HS-5 (cell line): ENCODE measurements around the gene NCS1.

Source experiments
- DNase-seq: peaks from one replicate; pipeline ENCODE4 v3.0.0-alpha.2; 2012; ENCODE audit warnings: low read depth

Gene NCS1

DNA sequence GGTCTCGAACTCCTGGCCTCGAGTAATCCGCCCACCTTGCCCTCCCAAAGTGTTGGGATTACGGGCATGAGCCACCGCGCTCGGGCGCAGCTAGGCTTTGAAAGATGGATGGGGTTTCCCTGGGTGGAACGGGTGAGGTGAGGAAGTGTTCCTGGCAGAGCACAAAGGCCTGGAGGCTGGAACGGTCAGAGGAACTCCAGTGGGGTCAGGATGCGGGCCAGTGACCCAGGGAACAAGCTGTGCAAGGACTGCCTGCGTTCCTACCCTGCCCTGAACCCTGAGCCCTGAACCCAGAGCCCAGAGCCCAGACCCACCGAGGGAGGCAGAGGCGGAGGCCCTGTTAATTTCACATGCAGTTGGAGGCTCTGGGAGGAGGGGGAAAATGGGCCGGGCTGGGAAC, 23.4 kb downstream of the NCS1 start:
- no peak for DNase-seq

DNA sequence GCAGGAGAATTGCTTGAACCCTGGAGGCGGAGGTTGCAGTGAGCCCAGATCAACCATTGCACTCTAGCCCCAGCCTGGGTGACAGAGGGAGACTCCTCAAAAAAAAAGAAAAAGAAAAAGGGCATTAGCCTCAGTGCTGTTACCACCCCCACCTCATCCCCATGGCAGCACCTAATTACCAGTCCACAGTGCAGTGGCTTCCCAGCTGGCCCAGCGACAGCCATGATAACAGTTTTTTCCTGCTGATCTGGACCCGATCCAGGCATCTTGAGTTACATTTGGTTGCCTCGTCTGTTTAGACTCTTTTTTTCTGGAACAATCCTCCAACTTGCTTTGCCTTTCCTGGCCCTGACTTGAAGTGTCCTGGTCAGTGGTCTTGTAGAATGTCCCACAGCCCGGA, 24.4 kb downstream of the NCS1 start:
- DNase-seq, result no peak

DNA sequence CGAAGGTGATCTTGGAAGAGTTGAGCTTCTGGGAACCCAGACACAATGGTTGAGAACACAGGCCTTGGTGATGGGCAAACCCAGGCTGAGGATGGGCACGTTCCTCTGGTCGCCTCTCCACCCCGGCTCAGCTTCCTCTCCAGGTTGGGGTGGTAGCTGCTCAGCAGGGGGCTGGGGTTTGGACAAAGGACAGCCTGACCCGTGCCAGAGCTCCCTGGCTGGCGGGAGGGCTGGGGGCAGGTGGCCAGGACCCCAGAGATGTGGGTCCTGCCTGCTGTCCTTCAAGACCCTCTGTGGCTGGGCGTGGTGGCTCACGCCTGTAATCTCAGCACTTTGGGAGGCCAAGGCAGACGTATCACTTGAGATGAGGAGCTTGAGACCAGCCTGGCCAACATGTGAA, 25.2 kb downstream of the NCS1 start:
- no peak for DNase-seq

DNA sequence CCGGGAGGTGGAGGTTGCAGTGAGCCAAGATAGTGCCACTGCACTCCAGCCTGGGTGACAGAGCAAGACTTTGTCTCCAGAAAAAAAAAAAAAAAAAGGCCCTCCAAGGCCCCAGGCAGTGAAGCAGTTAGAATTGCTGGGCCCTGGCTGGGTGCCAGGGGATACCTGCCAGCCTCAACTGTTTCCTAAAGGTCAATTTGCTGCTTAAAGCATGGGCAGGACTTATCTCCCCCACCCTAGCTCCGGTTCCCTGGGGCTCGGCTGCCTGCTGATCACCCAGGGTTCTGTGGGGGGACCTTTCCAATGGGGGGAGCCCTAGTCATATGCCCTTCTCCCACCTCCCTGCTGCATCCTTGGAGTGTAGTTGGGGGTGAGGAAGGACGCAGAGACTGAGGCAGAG, 25.7 kb downstream of the NCS1 start:
- DNase-seq, result no peak

DNA sequence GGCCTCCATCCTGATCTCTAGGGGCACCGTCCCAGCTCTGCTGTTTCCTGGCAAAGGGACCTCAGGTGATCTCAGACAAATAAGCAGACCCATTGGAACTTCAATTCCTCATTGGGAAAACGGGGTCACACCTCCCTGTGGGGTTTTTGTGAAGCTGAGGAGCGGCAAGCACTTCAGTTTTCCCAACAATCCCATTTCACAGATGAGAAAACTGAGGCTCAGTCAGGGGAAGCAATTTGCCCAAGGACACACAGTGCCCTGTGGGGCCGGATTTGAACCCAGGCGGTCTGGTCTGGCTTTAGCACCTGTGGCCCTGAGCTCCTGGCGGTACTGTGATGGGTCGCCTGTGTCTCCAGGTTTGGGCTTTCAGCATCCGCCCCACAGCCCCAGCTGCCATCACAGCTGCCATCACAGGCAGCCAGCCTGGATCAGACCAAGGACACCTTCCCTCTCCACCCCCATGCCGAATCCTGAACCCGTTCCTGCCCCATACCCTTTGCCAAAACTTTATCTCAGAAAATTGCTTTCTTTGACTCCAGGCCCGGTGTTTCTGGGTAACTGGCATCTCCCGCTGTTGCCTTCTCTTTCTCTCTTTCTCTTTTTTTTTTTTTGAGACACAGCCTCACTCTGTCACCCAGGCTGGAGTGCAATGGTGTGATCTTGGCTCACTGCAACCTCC, 26.4 kb downstream of the NCS1 start:
- DNase-seq, result no peak

DNA sequence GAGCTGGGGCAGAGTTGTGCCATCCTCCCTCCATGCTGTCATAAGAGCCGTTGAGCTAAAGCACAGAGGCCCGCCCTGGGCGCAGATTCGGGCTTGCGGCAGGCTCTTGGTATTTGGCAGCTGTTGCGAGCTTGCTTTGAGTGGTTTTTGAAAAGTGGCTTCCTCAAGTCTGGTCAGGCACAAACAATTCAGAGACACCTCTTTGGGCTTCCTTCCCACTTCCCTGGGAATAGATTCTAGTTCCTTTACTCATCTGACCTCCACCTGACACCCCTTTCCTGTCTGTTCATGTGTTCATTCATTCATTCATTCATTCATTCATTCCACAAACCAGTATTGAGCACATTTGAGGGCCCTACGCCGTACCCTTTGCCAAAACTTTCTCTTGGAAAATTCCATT, 27.4 kb downstream of the NCS1 start:
- DNase-seq, result no peak

DNA sequence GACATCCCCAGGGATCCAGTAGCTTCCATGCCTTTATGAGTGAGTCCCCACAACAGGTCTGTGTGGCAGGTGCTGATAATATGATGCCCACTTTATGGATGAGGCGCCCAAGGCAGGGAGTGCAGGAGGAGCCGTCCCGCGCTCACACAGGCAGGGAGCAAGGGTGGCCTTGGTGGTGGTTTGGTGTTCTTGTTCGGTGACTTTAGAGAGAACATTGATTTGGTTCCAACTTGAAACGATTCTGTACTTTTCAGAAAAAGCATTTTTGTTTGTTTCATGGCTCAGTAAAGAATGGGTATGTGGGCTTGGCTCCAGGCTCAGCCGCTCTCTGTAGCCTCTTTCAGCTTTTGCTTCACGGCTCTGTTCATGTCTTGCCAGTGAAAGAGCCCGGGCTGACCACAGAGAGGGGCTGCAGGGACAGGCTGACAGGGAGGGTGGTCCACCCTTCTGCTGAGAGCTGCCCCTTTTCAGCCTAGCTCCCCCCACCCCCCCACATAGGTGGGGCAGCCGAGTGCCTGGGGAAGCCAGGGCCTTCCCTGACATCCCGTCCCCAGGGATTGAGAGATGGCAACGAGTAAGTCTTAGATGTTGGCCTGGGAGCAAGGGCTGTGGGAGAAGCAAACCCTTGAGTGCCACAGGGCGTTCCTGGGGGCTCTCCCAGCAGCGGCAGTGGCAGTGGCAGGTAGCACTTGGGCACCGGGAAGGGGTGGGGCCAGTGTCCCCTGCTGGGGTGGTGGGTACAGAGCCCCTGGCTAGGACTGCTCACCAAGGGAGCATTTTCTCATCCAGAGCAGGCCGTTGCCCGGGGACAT, 28.0 kb downstream of the NCS1 start:
- no peak for DNase-seq

DNA sequence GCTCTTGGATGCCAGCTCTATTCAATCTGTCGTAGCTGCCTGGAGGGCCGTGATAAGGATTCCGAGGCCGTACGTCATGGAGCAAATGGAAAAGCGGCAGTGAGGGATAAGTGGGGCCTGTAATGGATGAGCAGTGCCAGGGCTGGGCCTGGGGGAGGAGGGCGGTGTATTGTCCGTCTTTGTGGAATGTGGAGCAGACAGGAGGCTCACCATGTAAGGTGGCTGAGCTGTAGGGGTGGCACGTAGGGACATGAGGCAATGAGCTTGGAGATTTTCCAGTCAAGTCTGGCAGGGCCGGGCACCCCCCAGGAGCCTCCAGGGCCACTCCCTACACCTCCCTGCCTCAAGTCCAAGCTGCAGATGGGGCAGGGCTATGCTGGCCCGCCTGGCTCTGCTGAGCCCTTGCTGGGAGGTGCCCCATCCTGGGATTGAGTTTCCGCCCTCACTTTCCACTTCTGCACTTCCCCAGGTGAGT, 29.2 kb downstream of the NCS1 start:
- no peak for DNase-seq

DNA sequence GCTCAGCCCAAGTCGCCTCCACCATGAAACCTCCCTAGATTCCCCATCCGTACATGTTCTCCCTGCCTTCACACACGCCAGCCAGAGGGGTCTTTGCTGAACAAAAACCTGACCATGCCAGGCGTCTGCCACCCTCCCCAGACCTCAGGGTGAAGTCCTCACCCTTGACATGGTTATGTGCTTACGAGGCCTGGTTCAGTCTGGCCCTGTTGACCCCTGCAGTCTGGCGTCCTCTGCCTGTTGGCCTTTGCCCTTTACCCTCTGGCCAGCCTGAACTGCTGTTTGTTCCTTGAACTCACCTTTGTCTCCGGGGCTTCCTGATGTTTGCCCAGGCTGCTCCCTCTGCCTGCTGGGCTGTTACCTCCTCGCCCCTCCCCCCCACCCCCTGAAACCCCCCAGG, 29.8 kb downstream of the NCS1 start:
- no peak for DNase-seq

DNA sequence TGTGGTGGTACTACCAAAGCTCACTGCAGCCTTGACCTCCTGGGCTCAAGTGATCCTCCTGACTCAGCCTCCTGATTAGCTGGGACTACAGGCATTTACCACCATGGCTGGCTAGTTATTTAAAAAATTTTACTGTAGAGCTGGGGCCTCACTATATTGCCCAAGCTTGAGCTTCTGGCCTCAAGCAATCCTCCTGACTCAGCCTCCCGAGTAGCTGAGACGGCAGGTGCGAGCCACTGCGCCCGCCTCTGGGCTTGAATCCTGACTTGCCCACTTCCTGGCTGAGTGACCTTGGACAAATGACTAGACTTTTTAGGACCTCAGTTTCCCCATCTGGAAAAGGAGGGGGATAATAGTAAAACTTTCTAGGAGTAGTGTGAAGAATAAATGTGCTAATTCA, 32.1 kb downstream of the NCS1 start:
- no peak for DNase-seq

DNA sequence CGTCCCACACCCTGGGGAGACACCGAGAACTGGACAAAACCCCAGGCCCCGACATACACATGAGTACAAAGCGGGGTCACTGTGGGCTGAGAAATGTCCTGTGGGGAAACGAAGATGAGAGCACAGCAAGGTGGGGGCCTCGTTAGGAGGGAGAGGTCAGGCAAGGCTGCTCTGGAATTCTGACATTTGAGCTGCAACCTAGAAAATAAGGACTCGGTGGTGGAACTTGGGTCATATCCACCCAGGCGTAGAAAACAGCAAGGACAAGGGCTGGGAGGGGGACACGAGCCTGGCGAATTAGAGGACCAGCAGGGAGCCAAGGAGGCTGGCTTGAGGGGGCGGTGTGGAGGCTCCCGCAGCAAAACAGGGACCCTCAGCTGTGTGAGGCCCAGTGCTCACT, 32.8 kb downstream of the NCS1 start:
- DNase-seq, result no peak

DNA sequence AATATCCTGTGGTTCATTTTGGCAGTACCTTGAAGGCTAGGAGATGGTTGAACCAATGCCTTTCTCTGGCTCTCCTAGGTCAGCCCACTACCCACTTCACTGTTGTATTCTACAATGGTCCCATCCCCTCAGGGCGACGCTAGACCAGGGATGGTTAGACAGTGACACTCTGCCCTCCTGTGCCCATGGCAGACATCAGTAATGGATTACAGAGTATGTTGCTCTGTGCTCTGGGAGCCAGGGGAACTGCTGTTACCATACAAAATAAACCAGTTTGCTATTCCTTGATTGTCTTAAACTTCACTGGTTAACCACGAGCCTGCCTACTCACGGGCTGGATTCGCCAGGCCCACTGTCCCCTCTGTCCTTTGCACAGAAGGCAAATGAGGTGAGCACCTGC, 33.7 kb downstream of the NCS1 start:
- no peak for DNase-seq

DNA sequence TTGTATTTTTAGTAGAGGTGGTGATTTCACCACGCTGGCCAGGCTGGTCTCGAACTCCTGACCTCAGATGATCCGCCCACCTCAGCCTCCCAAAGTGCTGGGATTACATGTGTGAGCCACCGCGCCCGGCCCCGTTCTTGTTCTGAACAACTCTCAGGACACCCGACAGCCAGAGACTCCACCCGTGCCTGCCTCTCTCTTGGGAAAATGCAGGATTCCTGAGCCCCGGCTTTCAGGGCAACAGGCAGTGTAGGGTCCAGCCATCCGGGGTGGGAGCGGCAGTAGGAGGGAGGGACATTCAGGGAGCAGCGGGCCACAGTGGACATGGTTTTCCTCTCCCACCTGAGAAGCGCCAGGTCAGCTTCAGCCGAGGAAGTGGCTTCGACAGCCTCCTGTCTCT, 34.4 kb downstream of the NCS1 start:
- DNase-seq, result no peak

DNA sequence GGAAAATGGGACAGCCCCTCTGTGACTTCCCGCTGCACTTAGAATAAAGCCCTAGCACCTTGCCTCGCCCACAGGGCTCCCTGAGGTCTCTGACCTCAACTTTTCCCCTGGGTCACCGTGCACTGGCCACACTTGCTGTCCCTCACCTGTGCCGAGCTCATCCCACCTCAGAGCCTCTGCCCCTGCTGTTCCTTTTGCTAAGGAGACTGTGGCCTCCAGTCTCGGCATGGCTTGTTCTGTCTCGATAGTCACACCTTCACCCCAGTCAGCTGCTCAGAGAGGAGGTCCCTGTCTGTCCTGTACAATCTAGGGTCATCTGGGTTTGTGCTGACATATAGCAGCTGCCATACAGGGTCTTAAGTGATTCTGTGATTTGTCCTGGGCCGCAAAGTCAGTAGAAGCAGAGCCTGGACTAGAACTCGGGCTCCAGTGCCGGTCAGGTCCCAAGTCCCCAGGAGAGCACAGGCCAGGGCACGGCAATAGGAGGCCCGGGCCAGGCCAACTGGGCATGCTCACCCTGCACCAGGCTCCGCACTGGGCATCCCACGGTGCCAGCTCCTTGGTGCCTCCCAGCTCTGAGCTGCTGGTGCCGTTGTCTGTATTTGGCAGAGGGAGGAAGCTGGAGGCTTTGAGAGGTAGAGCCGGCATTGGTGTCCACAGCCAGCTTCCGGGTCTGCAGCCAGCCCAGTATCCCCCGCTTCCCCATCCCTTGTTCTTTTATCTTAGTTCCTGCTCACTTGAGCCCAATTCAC, 35.2 kb downstream of the NCS1 start:
- no peak for DNase-seq

DNA sequence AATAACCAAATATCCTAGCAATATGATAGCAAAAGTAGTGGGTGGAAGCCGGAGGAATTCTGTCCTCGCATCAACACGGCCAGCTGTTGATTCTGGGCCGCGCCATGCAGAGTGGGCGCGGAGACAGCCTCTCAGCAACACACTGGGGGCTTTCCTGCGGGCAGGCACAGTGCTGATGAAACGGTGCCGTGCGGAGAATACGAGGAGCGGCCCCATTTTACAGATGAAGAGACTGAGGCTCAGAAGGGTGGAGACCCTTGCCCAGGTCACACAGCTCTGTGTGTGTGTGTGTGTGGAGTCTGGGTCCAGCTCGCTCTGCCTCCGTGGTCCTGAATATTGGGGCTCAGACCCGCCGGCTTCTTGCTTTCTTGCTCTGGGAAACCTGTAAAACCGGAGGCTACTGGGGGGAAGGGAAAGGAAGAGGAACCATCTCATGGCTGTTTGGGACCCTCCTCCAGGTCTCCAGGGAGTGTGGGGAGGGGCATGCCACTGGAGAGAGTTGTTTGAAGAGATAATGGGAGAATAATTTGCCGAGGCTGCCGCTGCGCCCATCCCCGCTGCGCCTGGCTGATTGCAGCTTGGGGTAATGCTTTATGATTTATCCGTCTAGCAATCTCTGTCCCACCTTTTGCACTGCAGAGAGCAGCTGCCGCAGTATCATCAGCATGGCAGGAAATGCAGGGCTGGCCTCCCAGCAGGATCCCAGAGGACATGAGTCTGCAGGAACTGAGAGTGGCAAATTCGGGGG, 36.6 kb downstream of the NCS1 start:
- DNase-seq, result no peak

DNA sequence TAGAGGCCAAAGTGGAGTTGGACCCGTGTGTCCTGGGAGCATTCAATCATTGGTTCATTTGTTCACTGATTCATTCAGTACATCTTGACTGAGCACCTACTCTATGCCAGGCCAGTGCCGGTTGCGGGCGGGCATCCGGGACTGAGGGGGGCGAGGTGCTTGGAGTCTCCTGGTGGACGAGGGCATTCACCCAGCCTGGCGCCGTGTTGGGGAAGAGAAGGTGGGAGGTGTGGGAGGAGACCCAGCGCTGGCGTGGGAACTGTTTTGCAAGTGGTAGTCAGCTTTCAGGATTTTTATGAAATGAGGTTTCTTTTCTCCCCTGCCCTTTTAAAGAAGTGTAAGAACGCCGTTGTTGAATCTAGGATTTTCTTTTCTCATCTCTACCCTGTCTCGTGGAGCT, 37.2 kb downstream of the NCS1 start:
- DNase-seq, result no peak

DNA sequence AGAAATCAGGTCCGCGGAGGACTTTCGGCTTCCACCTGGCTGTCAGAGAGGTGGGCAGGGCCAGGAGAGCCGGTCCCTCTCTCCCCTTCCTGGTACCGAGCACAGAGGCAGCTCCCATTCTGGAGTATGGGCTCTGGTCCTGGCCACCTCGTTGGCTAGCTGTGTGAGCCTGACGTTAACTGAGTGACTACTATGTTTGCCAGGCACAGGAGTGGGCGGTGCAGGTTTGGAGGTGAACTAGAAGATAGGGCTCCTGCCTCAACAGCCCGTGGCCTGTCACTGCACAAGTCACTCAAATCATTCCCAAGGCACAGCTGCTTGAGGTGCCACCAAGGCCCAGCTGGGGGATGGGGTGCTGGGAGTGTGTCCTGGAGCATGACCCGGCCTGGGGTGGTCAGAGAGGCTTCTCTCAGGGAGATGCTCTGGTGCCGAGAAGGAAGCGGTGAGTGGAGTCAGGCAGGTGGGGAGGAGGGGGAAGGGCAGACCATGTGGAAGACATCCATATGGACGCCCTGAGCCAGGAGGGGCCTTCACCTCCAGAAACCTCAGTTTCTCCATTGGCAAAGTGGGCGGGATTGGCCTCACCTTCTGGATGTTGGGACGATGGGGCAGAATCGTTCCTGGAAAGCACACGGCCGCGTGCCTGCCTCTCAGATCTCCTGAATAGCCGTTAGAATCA, 39.5 kb downstream of the NCS1 start:
- no peak for DNase-seq

DNA sequence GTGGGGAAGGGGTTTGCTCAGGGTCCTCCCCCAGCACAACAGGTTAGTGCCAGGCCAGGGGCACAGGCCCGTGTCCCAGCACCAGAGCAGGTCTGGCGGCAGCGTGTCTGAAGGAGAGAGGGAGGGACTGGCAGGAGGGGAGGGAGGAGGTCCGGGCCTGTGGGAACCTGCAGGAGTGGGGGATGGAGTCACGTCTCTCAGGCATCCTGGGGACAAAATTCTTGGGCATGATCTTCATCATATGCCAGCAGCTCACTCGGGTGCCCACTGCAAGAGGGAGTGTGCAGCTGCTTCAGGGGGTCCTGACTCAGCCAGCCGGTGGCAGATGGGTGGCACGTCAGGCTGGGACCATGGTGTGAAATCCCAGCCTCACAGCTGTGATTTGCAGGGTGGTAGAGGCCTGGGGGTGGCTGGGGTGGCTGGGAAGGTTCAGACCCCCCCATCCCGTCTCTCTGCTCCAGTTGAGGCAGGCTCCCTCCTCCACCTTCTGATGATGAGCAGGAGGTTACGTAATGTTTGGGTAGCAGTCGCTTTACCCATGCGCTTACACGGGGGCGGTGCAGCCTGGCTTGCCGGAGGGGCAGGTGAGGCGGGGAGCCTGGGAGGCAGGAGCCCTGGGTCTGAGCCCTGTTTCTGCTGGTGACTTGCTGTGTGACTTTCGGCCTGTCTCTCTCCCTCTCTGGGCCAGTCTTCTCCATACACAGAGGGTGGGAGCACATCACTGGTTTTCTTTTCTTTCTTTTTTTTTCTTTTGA, 40.5 kb downstream of the NCS1 start:
- DNase-seq, result no peak

DNA sequence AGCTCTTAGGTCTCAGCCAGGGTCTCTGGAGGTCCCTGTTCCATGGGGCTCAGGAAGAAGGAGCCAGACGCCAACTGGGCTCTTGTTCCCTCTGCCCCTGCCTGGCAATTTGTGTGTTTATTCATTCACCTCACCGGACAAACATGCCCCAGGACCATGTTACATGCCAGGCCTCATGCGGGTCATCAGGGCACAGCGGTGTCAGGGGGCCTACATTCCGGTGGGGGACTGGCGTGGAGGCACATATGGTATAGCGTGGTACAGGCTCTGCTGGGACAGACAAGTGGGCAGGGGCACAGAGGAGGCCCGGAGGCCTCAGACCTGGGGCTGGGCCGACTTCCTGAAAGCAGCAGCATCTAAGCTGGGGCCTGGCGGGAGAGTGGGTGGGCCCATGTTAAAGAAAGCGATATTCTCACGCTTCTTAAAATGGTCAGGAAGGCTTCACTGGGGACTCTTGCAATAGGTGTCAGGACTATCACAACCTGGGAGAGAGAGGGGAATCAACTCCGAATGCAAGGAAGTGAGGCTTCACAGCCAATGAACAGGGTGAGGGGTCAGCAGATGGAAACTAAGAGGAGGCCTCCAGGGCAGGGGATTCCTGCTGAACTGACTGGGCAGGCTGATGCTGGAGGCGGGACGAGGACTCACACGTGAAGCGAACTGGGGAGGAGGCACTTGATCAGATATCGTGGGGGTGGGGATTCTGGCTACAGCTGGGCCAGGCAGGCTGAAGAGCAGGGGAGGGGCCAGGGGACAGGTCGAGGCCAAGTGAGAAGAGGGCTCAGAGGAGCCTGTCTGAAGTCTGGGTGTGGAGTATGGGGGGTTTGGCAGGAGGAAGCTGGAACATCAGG, 41.9 kb downstream of the NCS1 start:
- no peak for DNase-seq

DNA sequence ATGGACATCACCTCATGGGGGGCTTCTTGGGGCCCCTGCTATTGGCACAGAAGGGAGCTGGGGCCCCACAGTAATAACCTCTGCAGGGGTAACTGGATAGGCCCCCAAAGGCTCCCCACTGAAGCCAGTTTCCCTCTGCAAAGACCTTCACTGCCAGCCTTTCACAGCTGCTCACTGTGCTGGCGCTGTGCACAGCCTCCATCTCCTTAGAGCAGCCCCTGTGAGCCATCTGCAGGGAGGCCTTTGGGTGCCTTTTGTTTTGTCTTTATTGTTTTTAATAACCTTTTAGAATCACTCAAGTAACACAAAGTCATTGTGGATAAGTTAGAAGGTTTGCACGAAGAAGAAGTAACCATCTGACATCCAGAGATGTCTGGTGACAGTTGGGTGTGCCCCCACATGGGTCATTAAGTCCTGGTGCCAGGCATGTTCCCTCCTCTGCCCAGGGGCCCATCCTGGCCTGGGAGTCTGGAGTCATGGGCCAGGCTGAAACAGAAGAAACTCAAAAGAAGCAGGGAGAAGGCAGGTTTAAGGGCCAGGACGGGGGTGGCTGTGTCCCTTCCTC, 42.7 kb downstream of the NCS1 start:
- DNase-seq, result no peak
